Upper lobe of left lung (tissue), 6 donors: ENCODE data around the gene OSBPL3. TPM values are rescaled to one million over a fixed set of nuclear protein-coding genes. Genes with fewer than 3 reads are reported as not detected.

Source experiments
- ATAC-seq, 2 donors: fragments of 200-7000 bp; cut with Tn5 transposase; one replicate each; pipeline ENCODE4 v1.9.1; 2022; ENCODE audit warnings: mild to moderate bottlenecking in 2 of 2, moderate library complexity in 2 of 2; ENCODE audit not compliant: low FRiP score in 2 of 2
- DNase-seq, 2 donors: peaks; one replicate each; pipeline ENCODE4 v3.0.0-alpha.2; 2019 to 2020
- H3K27ac ChIP-seq, 4 donors: fragments of 200-600 bp; sonication (generic); one replicate each; pipeline ENCODE4 v1.5.1; 2016 to 2019
- H3K27me3 ChIP-seq, 4 donors: fragments of 200-600 bp; sonication (generic); one replicate each; pipeline ENCODE4 v1.5.1; 2017 to 2019
- H3K36me3 ChIP-seq, 4 donors: fragments of 200-600 bp; sonication (generic); one replicate each; pipeline ENCODE4 v1.5.1; 2016 to 2019
- H3K4me1 ChIP-seq, 4 donors: fragments of 200-600 bp; sonication (generic); one replicate each; pipeline ENCODE4 v1.5.1; 2018 to 2019
- H3K4me3 ChIP-seq, 4 donors: fragments of 200-600 bp; sonication (generic); one replicate each; pipeline ENCODE4 v1.5.1; 2017 to 2019; ENCODE audit warnings: mild to moderate bottlenecking in 2 of 4, moderate library complexity in 1 of 4
- H3K9me3 ChIP-seq, 4 donors: fragments of 200-600 bp; sonication (generic); one replicate each; pipeline ENCODE4 v1.5.1; 2018 to 2019
- CTCF ChIP-seq, 6 experiments: fragments of 450-650 bp in 4 of 6; fragments of 200-600 bp in 2 of 6; sonication (generic) in 2 of 6; IDR thresholded peaks; one replicate each; pipeline ENCODE4 v1.5.1; 2016 to 2019; ENCODE audit warnings: antibody characterized with exemption in 6 of 6
- EP300 ChIP-seq, 4 donors: sonication (generic); formaldehyde crosslinking; IDR thresholded peaks; one replicate each; pipeline ENCODE4 v1.5.1; 2017; ENCODE audit warnings: antibody characterized with exemption in 4 of 4, control low read depth in 2 of 4
- POLR2A ChIP-seq, 4 donors: fragments of 450-650 bp; IDR thresholded peaks; one replicate each; pipeline ENCODE4 v1.5.1; 2016 to 2017; ENCODE audit warnings: antibody characterized with exemption in 4 of 4, mild to moderate bottlenecking in 2 of 4
- POLR2AphosphoS5 ChIP-seq, 2 donors: sonication (generic); formaldehyde crosslinking; IDR thresholded peaks; one replicate each; pipeline ENCODE4 v1.5.1; 2017; ENCODE audit warnings: antibody characterized with exemption in 2 of 2
- whole genome bisulfite sequencing, 2 donors: methylation state at CpG; one replicate each; pipeline ENCODE4 v1.1.5; 2017 to 2018; 5-methylcytosine and 5-hydroxymethylcytosine counted together
- total RNA-seq, 6 donors: library from RNA; depleted of rRNA in 4 of 6; stranded (reverse); fragments of >200 nt in 4 of 6; gene quantifications; one replicate each; pipeline versions ENCODE4 v1.1.0 to v1.2.1, GENCODE V29; 2016 to 2021
- donor health status: DM: no; HTN: no; CAD: no; lungs with moderate emphysema.
- donor health status: DM: no; HTN: yes; CAD: no; lungs with severe emphysema.

Gene OSBPL3
- total RNA-seq, 6 donors from 2014 or later: 17.5 to 55.5 (median 21.7) TPM

GRCh38 chr7:24933298-24933697 lies 46.7 kb downstream of the OSBPL3 start:
- Histone ChIP-seq H3K27ac (no peak overlapping the region), H3K9me3 (no peaks in the 10 kb centered on the region), H3K27me3 (no peaks in the 10 kb centered on the region), H3K4me1 (peaks cover 0 to 5% (median 0%) of the 10 kb centered on the region in 4 donors), H3K36me3 (no peaks in the 10 kb centered on the region), H3K4me3 (no peak overlapping the region)
- no peak for ATAC-seq
- TF ChIP-seq EP300 (IDR thresholded peaks at IDR 0.05): no peak
- no peak for TF ChIP-seq CTCF (IDR thresholded peaks at IDR 0.05)
- no peak for TF ChIP-seq POLR2A (IDR thresholded peaks at IDR 0.05)
- TF ChIP-seq POLR2AphosphoS5 (IDR thresholded peaks at IDR 0.05): no peak
- no peak for DNase-seq
- 82 to 91% methylated on average over 2 of the region's 2 CpGs for WGBS, 2 donors

GRCh38 chr7:24932815-24933214 lies 47.2 kb downstream of the OSBPL3 start:
- Histone ChIP-seq H3K27ac (no peak overlapping the region), H3K4me3 (no peak overlapping the region), H3K9me3 (no peaks in the 10 kb centered on the region), H3K4me1 (peaks cover 0 to 5% (median 0%) of the 10 kb centered on the region in 4 donors), H3K36me3 (no peaks in the 10 kb centered on the region), H3K27me3 (no peaks in the 10 kb centered on the region)
- DNase-seq (no peak), ATAC-seq (no peak)
- 90 to 92% methylated on average over 10 of the region's 10 CpGs for WGBS, 2 donors
- TF ChIP-seq EP300 (IDR thresholded peaks at IDR 0.05) (no peak), POLR2A (IDR thresholded peaks at IDR 0.05) (no peak), POLR2AphosphoS5 (IDR thresholded peaks at IDR 0.05) (no peak), CTCF (IDR thresholded peaks at IDR 0.05) (no peak)

GRCh38 chr7:24932389-24932788 lies 47.6 kb downstream of the OSBPL3 start:
- no peak for ATAC-seq
- no peaks in the 10 kb centered on the region for H3K9me3 ChIP-seq
- DNase-seq: no peak
- 83 to 92% methylated on average over 3 of the region's 3 CpGs for WGBS, 2 donors
- H3K4me1 ChIP-seq: peaks cover 0 to 5% (median 0%) of the 10 kb centered on the region in 4 donors
- no peak for TF ChIP-seq POLR2A (IDR thresholded peaks at IDR 0.05)
- no peak for TF ChIP-seq CTCF (IDR thresholded peaks at IDR 0.05)
- TF ChIP-seq POLR2AphosphoS5 (IDR thresholded peaks at IDR 0.05): no peak
- H3K36me3 ChIP-seq: no peaks in the 10 kb centered on the region
- H3K27ac ChIP-seq: no peak overlapping the region
- H3K4me3 ChIP-seq: no peak overlapping the region
- H3K27me3 ChIP-seq: no peaks in the 10 kb centered on the region

GRCh38 chr7:24931844-24932243 lies 48.1 kb downstream of the OSBPL3 start:
- DNase-seq: no peak
- H3K27me3 ChIP-seq: no peaks in the 10 kb centered on the region
- H3K27ac ChIP-seq: no peak overlapping the region
- TF ChIP-seq CTCF (IDR thresholded peaks at IDR 0.05) (no peak), POLR2AphosphoS5 (IDR thresholded peaks at IDR 0.05) (no peak), POLR2A (IDR thresholded peaks at IDR 0.05) (no peak), EP300 (IDR thresholded peaks at IDR 0.05) (no peak)
- H3K9me3 ChIP-seq: no peaks in the 10 kb centered on the region
- no peak for ATAC-seq
- H3K36me3 ChIP-seq: no peaks in the 10 kb centered on the region
- H3K4me3 ChIP-seq: no peak overlapping the region
- WGBS, 2 donors: 89 to 90% methylated on average over 3 of the region's 3 CpGs
- peaks cover 0 to 5% (median 0%) of the 10 kb centered on the region in 4 donors for H3K4me1 ChIP-seq

- Histone ChIP-seq H3K36me3 (no peaks in the 10 kb centered on the region), H3K27me3 (no peaks in the 10 kb centered on the region), H3K4me1 (no peaks in the 10 kb centered on the region), H3K4me3 (no peak overlapping the region), H3K27ac (no peak overlapping the region), H3K9me3 (no peaks in the 10 kb centered on the region)
- no peak for DNase-seq
- TF ChIP-seq CTCF (IDR thresholded peaks at IDR 0.05): no peak
- no peak for TF ChIP-seq POLR2AphosphoS5 (IDR thresholded peaks at IDR 0.05)
- TF ChIP-seq EP300 (IDR thresholded peaks at IDR 0.05): no peak
- no peak for TF ChIP-seq POLR2A (IDR thresholded peaks at IDR 0.05)
- 75 to 84% methylated on average over 1 of the region's 1 CpG for WGBS, 2 donors
- no peak for ATAC-seq
Measured at GRCh38 chr7:24930856-24931255, 49.1 kb downstream of the OSBPL3 start.
